ENCODE results near the gene NHERF2.
A peak's percentile ranks its signal among the peaks of the same experiment; 100 is the strongest.

NHERF2 gene

DNA sequence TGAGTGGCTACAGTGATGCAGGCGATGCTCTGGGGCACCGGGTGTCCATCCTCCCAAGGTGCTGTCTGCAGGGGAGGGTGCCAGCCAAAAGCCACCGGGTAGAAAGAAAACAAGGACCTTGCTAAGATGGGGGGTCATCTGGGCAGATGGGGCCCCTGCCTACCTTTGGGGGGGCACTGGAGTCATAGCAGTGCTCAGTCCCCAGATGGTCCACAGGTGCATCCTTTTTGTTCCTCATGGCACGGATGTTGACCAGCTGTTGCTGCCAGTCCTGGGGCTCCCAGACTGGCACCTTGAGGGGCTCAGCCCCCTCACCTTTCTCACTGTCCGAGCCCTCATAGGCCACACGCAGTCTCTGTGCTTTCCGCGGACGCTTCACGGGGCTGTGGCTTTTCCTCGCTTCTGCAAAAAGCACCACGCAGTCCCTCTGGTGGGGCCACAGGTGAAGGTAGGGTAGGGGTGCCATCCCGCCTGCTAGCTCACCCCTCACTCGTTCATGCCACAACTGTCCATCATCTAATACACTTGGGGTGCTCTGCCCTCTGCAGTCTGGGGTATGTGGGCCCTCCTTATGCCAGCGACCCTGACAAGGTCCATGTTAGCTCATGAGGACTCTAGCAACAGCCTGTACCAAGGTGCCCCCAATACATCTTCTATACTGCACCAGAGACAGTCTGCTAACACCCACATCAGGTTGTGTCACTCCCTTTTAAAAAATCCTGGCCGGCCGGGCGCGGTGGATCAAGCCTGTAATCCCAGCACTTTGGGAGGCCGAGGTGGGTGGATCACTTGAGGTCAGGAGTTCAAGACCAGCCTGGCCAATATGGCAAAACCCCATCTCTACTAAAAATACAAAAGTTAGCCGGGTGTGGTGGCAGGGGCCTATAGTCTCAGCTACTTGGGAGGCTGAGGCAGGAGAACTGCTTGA is 19.5 kb downstream of the NHERF2 start:
- DNase-seq (ENCODE audit: low spot score in 2 of 2) (no peak), ATAC-seq (no peak)
- Mint-ChIP-seq H3K36me3 (peaks cover 19% of the 10 kb centered on the region), H3K9me3 (no peaks in the 10 kb centered on the region), H3K4me3 (peak overlapping the region; percentile 83), H3K27ac (no peak overlapping the region), H3K4me1 (peaks cover 19% of the 10 kb centered on the region)

DNA sequence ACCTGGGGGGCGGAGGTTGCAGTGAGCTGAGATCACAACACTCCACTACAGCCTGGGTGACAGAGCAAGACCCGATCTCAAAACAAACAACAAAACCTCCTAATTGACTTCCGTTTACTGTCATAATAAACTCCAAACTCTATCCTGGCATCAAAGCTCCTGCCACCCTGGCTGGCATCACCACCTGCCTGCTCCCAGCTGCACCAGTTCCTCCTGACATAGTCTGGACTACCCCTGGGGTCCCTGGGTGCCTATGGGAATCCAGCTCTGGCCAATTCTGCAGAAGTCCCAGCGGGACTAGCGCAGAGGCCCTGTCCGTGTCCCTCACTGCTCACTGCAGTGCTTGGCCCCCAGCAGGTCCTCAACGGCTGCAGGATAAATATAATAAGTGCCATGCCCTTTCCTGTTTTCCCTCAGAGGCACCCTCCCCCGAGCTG is 20.2 kb downstream of the NHERF2 start:
- Mint-ChIP-seq H3K4me1 (peaks cover 19% of the 10 kb centered on the region), H3K36me3 (peaks cover 25% of the 10 kb centered on the region), H3K4me3 (peak overlapping the region; percentile 83), H3K9me3 (no peaks in the 10 kb centered on the region), H3K27ac (peak overlapping the region; percentile 52)
- no peak for DNase-seq (ENCODE audit: low spot score in 2 of 2)
- no peak for ATAC-seq

DNA sequence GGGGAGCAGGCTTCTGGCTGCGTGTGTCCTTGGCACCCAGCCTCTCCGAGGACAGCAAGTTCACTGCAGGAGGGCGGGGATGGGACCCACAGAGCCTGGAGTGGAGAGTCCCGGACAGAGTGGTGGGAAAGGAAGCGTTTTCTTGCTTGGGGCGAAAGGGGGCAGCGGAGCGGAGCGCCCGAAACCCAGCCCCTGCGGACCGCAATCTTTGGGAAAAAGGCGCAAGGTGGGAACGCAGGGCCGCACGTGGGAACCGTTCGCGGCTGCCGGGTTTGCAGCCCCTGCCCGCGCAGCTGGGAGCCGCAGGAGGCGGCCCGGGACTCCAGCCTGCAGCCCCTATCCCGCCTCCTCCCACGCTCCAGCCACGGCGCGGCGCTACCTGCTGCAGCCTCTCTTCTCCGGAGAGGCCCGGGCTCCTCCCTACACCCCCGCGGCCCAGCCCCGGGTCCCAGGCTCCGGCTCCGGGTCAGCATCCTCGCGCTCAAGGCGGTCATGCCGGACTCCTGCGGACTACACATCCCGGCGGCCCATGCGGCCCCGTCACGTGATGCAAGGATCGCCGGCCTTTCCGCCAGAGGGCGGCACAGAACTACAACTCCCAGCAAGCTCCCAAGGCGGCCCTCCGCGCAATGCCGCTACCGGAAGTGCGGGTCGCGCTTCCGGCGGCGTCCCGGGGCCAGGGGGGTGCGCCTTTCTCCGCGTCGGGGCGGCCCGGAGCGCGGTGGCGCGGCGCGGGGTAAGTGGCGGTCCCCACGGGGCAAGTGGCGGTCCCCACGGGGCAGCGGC is 20.8 kb downstream of the NHERF2 start, which contains the start of the genes NTHL1 and TSC2:
Gene NTHL1 (minus strand): TSS at position 505 of the 786 bp plus-strand sequence. CDS start 11 bp downstream, at position 494.
Gene TSC2 (plus strand): TSS at position 656 of the 786 bp plus-strand sequence. CDS start 631 bp downstream, outside the sequence.
- Mint-ChIP-seq H3K9me3 (no peaks in the 10 kb centered on the region), H3K4me3 (peak within 1 kb of the TSS; percentile 83), H3K36me3 (peaks cover 31% of the 10 kb centered on the region), H3K27ac (peak within 1 kb of the TSS; percentile 73), H3K4me1 (peaks cover 23% of the 10 kb centered on the region)
- peak; percentile 98 for ATAC-seq
- DNase-seq (ENCODE audit: low spot score in 2 of 2) = peak; percentile 92 to 98

DNA sequence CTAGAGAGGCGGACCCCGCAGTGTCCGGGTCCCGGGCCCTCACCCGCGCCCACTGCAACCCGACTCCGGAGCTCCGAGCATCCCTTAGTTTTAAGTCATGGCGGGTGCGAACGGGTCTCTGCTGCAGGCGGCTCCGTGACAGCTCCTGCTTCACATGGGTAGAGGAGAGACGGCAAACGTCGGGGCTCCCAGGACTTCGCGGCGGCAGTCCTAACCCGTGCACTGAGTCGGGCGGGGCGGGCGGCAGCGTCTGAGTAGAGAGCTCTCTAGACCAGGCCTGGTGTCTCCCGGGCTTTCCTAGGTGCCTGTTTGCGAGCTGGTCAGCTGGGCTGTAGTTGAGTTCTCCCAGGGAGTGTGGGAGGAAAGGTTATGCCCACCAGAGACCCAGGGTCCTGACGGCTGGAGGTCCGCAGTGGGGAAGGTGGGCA is 21.4 kb downstream of the NHERF2 start:
- Mint-ChIP-seq H3K4me3 (peak overlapping the region; percentile 83), H3K9me3 (no peaks in the 10 kb centered on the region), H3K4me1 (peaks cover 28% of the 10 kb centered on the region), H3K36me3 (peaks cover 37% of the 10 kb centered on the region), H3K27ac (peak overlapping the region; percentile 73)
- DNase-seq (ENCODE audit: low spot score in 2 of 2) (no peak), ATAC-seq (peak; percentile 42)

DNA sequence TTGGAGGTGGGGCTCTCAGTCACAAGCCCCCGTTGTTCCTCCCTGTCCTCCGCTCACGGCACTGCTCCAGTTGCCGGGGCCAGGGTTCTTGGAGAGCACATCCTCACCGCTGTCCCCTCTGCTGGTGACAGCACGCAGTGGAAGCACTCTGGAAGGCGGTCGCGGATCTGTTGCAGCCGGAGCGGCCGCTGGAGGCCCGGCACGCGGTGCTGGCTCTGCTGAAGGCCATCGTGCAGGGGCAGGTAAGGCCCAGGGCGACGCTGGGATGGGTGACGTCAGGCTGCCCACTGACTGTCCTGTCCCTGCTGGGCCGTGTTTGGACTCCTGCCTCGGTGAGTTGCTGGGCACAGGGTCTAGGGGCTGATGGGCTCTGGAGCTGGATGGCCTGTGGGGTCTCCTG is 26.5 kb downstream of the NHERF2 start:
- no peaks in the 10 kb centered on the region for H3K9me3 Mint-ChIP-seq
- no peak overlapping the region for H3K27ac Mint-ChIP-seq
- DNase-seq (ENCODE audit: low spot score in 2 of 2) = no peak
- no peak overlapping the region for H3K4me3 Mint-ChIP-seq
- ATAC-seq = no peak
- peaks cover 42% of the 10 kb centered on the region for H3K36me3 Mint-ChIP-seq
- peaks cover 18% of the 10 kb centered on the region for H3K4me1 Mint-ChIP-seq

DNA sequence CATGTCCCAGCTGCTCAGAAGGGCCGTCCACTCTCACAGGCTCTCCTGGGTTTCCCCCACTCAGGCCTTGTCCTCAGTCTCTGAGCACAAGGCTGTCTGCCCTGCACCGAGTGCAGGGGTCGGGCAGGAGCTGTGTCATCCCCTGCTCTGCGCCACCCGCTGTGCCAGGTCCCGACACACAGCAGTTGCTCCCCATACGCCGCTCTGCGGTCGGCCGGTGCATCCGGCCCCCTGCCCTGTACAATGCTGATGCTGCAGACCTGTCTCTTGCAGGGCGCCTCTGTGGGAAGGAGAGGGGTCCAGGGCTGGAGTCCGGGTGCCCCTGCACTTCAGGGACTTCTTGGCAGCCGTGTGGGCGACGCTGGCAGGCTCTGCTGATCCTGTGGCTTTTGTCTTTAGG is 27.2 kb downstream of the NHERF2 start:
- H3K9me3 Mint-ChIP-seq = no peaks in the 10 kb centered on the region
- peaks cover 36% of the 10 kb centered on the region for H3K36me3 Mint-ChIP-seq
- H3K4me3 Mint-ChIP-seq = no peak overlapping the region
- H3K4me1 Mint-ChIP-seq = peaks cover 14% of the 10 kb centered on the region
- no peak overlapping the region for H3K27ac Mint-ChIP-seq
- no peak for ATAC-seq
- no peak for DNase-seq (ENCODE audit: low spot score in 2 of 2)

DNA sequence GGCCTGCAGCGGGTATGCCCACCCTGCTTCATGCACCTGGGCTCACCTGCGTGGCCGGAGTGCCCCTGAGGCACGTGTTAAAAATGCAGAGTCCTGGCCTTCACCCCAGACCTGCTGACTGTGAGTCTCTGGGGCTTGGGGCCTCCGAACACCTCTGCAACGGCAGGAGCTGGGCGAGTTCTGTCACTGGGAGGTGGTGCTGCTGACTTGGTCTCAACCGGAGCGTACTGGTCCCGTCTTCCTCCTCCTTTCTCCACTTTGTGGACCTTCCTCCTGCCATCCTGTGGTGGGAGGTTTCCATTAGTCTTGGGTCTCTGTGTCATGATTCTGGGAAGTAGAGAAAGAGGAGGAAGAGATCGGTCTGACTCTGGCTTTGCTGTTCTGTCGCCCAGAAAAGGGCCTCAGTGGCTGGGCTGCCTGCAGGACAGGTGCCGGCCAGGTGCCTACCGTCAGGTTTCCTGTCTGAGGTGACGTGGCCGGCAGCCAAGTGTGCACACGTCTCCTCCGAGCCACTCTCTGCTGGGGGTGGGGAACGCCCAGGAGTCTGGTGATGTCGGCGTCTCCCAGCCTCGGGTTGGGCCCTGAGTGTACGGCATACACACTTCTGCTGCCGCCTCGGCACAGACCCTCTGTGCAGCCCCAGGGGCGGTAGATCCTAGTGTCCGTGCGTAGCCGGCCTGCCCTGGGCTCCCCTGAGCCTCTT is 28.0 kb downstream of the NHERF2 start:
- H3K9me3 Mint-ChIP-seq = no peaks in the 10 kb centered on the region
- peaks cover 14% of the 10 kb centered on the region for H3K4me1 Mint-ChIP-seq
- peaks cover 42% of the 10 kb centered on the region for H3K36me3 Mint-ChIP-seq
- DNase-seq (ENCODE audit: low spot score in 2 of 2) = no peak
- no peak overlapping the region for H3K4me3 Mint-ChIP-seq
- H3K27ac Mint-ChIP-seq = no peak overlapping the region
- ATAC-seq = no peak

DNA sequence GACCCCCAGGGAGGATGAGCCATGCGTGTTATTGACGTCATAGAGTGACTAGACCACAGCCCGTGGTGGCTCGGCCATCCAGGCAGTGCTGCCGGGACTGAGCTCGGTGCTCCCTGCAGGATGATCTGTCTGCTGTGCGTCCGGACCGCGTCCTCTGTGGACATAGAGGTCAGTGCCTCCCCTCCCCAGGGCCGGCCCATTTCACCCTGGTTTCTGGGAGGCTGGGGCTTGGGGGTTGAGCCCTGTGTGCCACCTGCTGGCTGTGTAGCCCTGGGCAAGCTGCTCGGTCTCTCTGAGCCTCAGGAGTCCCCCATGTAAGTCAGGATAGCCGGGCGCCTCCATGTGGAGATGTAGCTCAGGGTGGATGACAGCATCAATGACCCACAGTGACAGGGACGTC is 29.4 kb downstream of the NHERF2 start:
- peaks cover 40% of the 10 kb centered on the region for H3K36me3 Mint-ChIP-seq
- no peak for DNase-seq (ENCODE audit: low spot score in 2 of 2)
- H3K9me3 Mint-ChIP-seq = no peaks in the 10 kb centered on the region
- peaks cover 14% of the 10 kb centered on the region for H3K4me1 Mint-ChIP-seq
- no peak overlapping the region for H3K27ac Mint-ChIP-seq
- ATAC-seq = no peak
- H3K4me3 Mint-ChIP-seq = no peak overlapping the region

DNA sequence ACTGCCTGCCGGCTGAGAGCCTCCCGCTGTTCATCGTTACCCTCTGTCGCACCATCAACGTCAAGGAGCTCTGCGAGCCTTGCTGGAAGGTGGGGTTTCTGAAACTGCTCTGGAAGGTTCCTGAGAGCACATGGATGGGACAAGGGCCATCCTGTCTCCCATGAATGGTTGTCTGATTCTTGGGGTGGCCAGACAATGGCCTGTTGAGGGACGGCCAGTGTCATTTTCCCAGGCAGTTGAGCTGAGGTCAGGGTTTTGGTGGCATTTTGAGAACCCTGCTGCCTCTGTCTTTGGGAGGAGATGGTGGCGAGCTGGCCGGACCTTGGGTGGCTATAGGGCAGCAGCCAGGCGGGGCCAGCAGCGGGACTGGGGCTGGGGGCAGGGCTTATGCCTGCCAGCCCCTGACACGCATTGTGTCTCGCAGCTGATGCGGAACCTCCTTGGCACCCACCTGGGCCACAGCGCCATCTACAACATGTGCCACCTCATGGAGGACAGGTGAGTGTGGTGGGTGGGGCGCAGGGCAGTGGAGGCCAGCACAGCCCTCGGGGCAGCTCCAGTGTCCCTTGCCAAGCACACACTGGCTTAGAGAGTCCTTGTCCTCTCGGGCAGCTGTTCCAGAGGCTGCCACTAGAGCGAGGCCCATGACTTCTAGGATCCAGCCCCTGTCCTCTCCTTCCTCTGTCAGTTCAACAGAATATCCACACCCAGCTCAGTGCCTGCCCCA is 30.1 kb downstream of the NHERF2 start:
- ATAC-seq = no peak
- DNase-seq (ENCODE audit: low spot score in 2 of 2) = no peak
- H3K4me3 Mint-ChIP-seq = no peak overlapping the region
- peaks cover 34% of the 10 kb centered on the region for H3K36me3 Mint-ChIP-seq
- peaks cover 14% of the 10 kb centered on the region for H3K4me1 Mint-ChIP-seq
- H3K27ac Mint-ChIP-seq = peak overlapping the region; percentile 61
- no peaks in the 10 kb centered on the region for H3K9me3 Mint-ChIP-seq

DNA sequence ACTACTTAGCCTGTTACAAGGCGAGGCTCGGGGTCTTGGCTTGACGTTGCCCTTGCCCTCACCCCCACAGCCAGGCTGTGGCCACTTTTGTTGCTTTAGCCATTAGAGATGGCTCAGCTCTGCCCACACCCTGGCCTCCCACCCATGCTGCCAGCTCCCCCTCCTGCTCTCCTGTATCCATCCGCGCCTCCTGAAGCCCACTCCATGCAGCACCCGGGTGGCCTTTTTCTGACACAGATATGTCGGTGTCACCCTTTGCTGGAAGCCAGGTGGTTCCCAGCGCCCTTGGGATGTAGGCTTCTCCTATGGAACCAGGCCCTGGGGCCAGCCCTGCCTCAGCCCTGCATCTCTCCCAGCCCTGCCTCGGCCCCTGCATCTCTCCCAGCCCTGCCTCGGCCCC is 30.7 kb downstream of the NHERF2 start:
- no peak overlapping the region for H3K4me3 Mint-ChIP-seq
- DNase-seq (ENCODE audit: low spot score in 2 of 2) (no peak), ATAC-seq (no peak)
- H3K4me1 Mint-ChIP-seq = peaks cover 11% of the 10 kb centered on the region
- no peaks in the 10 kb centered on the region for H3K9me3 Mint-ChIP-seq
- H3K27ac Mint-ChIP-seq = peak overlapping the region; percentile 61
- H3K36me3 Mint-ChIP-seq = peaks cover 28% of the 10 kb centered on the region

DNA sequence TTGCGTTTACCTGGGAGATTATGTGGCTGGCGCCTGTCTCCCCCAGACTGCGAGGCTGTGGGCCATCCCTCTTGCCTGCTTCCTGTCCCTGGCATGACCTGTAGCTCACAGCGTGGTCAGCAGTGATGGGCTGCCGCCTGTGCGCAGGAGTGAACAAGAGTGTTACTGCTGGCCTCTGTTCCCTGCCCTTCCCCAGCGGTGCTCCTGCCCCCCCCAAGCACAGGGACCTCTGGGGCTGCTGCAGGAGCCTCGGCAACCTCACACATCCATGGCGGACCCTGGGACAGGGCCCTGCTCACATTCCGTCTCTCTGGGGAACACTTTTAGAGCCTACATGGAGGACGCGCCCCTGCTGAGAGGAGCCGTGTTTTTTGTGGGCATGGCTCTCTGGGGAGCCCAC is 31.7 kb downstream of the NHERF2 start:
- H3K36me3 Mint-ChIP-seq = peaks cover 27% of the 10 kb centered on the region
- H3K27ac Mint-ChIP-seq = no peak overlapping the region
- DNase-seq (ENCODE audit: low spot score in 2 of 2) (no peak), ATAC-seq (no peak)
- no peaks in the 10 kb centered on the region for H3K9me3 Mint-ChIP-seq
- no peak overlapping the region for H3K4me3 Mint-ChIP-seq
- H3K4me1 Mint-ChIP-seq = peaks cover 5% of the 10 kb centered on the region

DNA sequence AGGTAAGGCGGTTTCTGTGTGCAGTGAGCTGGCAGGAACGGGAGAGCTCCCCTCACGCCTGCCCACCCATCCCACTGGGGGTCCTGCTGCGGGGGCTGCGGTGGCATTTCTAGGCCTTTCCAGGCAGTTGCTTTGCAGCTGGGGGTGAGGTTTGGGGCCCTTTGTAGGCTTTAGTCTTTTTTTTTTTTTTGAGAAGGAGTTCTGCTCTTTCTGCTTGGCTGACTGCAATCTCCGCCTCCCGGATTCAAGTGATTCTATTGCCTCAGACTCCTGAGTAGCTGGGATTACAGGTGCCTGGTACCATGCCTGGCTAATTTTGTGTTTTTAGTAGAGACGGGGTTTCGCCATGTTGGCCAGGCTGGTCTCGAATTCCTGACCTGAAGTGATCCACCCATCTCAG is 32.2 kb downstream of the NHERF2 start:
- ATAC-seq = no peak
- peaks cover 28% of the 10 kb centered on the region for H3K36me3 Mint-ChIP-seq
- no peaks in the 10 kb centered on the region for H3K9me3 Mint-ChIP-seq

DNA sequence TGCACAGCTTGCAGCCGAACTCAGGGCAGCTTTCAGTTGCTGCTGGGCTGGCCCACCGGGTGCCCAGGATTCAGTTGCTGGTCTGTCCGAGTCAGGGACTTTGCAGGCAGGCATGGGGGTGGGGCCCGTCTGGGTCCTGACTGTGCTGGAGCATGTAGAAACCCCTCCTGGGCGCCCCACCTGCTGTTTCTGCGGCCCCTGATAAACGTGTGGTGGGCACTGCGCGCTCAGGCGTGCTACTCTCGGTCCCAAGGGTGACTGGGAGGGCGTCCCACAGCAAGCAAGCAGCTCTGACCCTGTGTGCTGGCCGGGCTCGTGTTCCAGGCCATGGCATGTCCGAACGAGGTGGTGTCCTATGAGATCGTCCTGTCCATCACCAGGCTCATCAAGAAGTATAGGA is 33.6 kb downstream of the NHERF2 start:
- H3K4me1 Mint-ChIP-seq = peaks cover 5% of the 10 kb centered on the region
- H3K4me3 Mint-ChIP-seq = no peak overlapping the region
- ATAC-seq (no peak), DNase-seq (ENCODE audit: low spot score in 2 of 2) (no peak)
- no peaks in the 10 kb centered on the region for H3K9me3 Mint-ChIP-seq
- H3K27ac Mint-ChIP-seq = no peak overlapping the region
- H3K36me3 Mint-ChIP-seq = peaks cover 37% of the 10 kb centered on the region

More for the DNA sequence above, 32.2 kb downstream of the NHERF2 start:
- Mint-ChIP-seq H3K4me3 (no peak overlapping the region), H3K27ac (no peak overlapping the region), H3K4me1 (peaks cover 5% of the 10 kb centered on the region)
- DNase-seq (ENCODE audit: low spot score in 2 of 2) = no peak

DNA sequence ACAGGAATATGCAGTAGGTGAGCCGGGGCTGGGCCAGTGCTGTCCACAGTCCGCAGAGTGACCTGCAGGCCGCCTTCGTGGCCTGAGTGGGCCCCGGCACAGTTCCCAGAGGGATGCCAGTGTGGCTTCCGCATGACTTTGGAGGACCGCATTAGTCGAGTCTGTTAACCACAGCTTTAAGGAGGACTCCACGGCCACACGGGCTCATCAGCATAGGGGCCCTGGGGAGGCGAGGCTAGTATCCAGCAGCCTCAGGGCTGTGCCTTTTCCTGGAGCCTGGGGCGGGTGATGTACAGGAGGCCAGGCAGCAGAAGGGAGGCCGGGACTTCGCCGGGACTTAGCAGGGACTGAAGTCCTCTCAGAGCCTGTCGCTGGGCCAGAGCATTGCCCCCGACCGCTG is 34.3 kb downstream of the NHERF2 start:
- H3K36me3 Mint-ChIP-seq = peaks cover 40% of the 10 kb centered on the region
- no peaks in the 10 kb centered on the region for H3K9me3 Mint-ChIP-seq
- peaks cover 8% of the 10 kb centered on the region for H3K4me1 Mint-ChIP-seq
- no peak overlapping the region for H3K4me3 Mint-ChIP-seq
- ATAC-seq (no peak), DNase-seq (ENCODE audit: low spot score in 2 of 2) (no peak)
- H3K27ac Mint-ChIP-seq = no peak overlapping the region

Measured in stimulated activated effector memory CD8-positive, alpha-beta T cell treated with anti-CD3 and anti-CD28 coated beads, Interleukin-12 subunit alpha, Interleukin-12 subunit beta, amount 100 ng/mL, for 72 hours (primary cell).